Stimulated activated CD8-positive, alpha-beta memory T cell treated with anti-CD3 and anti-CD28 coated beads, Interleukin-2, amount 100 ng/mL, for 48 hours (primary cell): Measurements from ENCODE around the gene RRH.

Source experiments
- DNase-seq, 2 donors: peaks; one replicate each; pipeline ENCODE4 v3.0.0-alpha.2; 2020; ENCODE audit warnings: low read depth in 2 of 2

Gene RRH

DNA sequence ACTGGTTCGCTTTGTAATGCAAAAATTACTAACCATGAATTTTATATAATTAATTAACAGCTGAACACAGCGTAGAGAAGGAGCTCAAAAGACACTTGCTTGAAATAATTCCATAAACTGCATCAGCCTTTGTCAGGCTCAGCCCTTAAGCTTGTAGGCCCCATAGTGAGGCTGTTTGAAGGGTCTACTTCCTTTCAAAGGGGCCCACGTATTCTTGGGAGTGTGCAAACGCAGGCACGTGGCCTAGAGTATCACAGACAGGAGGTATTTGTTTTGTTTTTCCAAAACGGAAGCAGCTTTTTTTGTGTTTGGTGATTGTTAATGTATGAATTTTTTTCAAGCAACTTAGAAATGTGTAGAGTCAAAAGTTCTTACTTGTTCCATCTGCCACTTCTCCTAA, 59.3 kb downstream of the RRH start:
- DNase-seq: no peak

- DNase-seq: no peak
These were observed 62.3 kb downstream of the RRH start for GRCh38 chr4:109890076-109890475.
